ENCODE data around the gene FOXRED1.

The FOXRED1 gene

DNA sequence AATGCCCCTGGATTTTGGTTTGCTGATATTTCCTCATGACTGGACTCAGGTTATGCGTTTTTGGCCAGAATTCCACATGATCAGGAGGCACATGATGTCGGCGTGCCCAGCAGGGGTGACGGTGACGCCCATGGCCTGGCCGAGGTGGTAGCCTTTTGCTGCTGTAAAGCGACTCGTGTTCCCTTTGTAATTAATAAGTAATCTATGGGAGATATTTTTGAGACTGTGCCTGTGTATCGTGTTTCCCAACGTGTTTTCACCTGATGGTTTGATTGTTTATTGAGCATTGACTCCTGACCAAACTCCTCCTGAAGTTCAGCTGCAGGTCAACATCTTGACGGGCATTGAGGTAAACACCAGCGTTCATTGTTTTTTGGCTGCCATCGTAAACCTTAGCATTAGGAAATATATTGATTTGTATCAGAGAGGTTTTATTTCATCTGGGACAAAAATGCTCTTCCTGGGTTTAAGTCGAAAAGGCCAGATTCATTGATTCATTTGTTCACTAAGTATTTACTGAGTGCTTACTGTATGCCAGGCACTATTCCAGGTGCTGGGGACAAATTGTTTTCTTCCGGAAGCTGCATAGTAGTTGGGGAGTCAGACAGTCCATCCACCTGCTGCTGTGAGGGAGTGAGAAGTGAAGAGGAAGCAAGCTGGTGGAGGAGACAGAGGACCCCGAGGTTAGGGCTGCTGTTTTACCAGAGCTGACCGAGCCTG is 58.5 kb downstream of the FOXRED1 start:
- Histone ChIP-seq H3K4me3 (ENCODE audit: low read length) (no peak overlapping the region), H3K27ac (ENCODE audit: low read length) (no peak overlapping the region), H3K9me3 (ENCODE audit: control insufficient read depth, insufficient read depth, low read length) (no peaks in the 10 kb centered on the region), H3K36me3 (ENCODE audit: control insufficient read depth, insufficient read depth, low read length) (0 out of 2 replicates have a peak, but pooled peaks cover 3% of the 10 kb centered on the region), H3K27me3 (ENCODE audit: control insufficient read depth, insufficient read depth, low read length) (no peaks in the 10 kb centered on the region), H3K4me1 (ENCODE audit: control insufficient read depth, insufficient read depth, low read length) (no peaks in the 10 kb centered on the region)
- WGBS (ENCODE audit: insufficient coverage, insufficient read length), result no CpG with 5 or more reads among the region's 17 CpGs
- DNase-seq (ENCODE audit: low read depth, low spot score), result no peak
